DLD1 (cell line): ENCODE data around the gene WDR74.

Experiments used
- in situ Hi-C: cut with HindIII; loops from 2 replicates; pipeline ENCODE4 v1.10.0; 2017; ENCODE audit warnings: low sequenced_read_pairs

Gene WDR74

GRCh38 chr11:62799486-62799885 lies 39.9 kb downstream of the WDR74 start:
- in situ Hi-C loops, result no loop called here

GRCh38 chr11:62796281-62796680 lies 43.1 kb downstream of the WDR74 start:
- in situ Hi-C loops, result no loop called here

GRCh38 chr11:62794201-62794775 lies 45.1 kb downstream of the WDR74 start:
- in situ Hi-C loops, result no loop called here

- in situ Hi-C loops, result no loop called here
These were observed 47.2 kb downstream of the WDR74 start for GRCh38 chr11:62792202-62792575.

GRCh38 chr11:62791501-62792201 lies 47.7 kb downstream of the WDR74 start, which contains the start of gene TMEM223:
TMEM223 (minus strand) TSS chr11:62792006; CDS start chr11:62791994, 12 bp downstream.
- in situ Hi-C loops, result no loop called here

GRCh38 chr11:62789576-62789975 lies 49.8 kb downstream of the WDR74 start:
- in situ Hi-C loops, result no loop called here

- in situ Hi-C loops, result no loop called here
These were observed 50.4 kb downstream of the WDR74 start for GRCh38 chr11:62788991-62789390.

GRCh38 chr11:62787005-62787759 lies 52.2 kb downstream of the WDR74 start, which contains the start of gene TMEM179B:
TMEM179B (plus strand) TSS chr11:62787402; CDS start chr11:62787432, 30 bp downstream.
- in situ Hi-C loops, result no loop called here

- in situ Hi-C loops, result no loop called here
These were observed 52.9 kb downstream of the WDR74 start for GRCh38 chr11:62786318-62787004.
